Endodermal cell (in vitro differentiated cells): Measurements from ENCODE around the gene GABRB2. TPM values are rescaled to one million over a fixed set of nuclear protein-coding genes. Genes with fewer than 3 reads are reported as not detected.

ENCODE experiments used
- DNase-seq: peaks from one replicate; pipeline ENCODE4 v3.0.0-alpha.2; 2017
- H3K27ac ChIP-seq: 2 replicates; pipeline ENCODE4 v1.5.1; 2013; ENCODE audit warnings: mild to moderate bottlenecking, low read depth, low read length, moderate library complexity
- H3K27me3 ChIP-seq: 2 replicates; pipeline ENCODE4 v1.6.1; 2013; ENCODE audit warnings: mild to moderate bottlenecking, low read length, moderate library complexity; ENCODE audit not compliant: insufficient read depth, control insufficient read depth, poor library complexity, severe bottlenecking
- H3K36me3 ChIP-seq: 2 replicates; pipeline ENCODE4 v1.7.0; 2013; ENCODE audit warnings: mild to moderate bottlenecking, low read length, moderate library complexity; ENCODE audit not compliant: control insufficient read depth, insufficient read depth
- H3K4me1 ChIP-seq: one replicate; pipeline ENCODE4 v1.7.0; 2013; ENCODE audit warnings: low read length; ENCODE audit not compliant: control insufficient read depth, insufficient read depth
- H3K4me3 ChIP-seq: 2 replicates; pipeline ENCODE4 v1.5.1; 2013; ENCODE audit warnings: mild to moderate bottlenecking, low read length, moderate library complexity
- H3K9ac ChIP-seq: 2 replicates; pipeline ENCODE4 v1.6.1; 2013; ENCODE audit warnings: mild to moderate bottlenecking, low read length, moderate library complexity; ENCODE audit not compliant: poor library complexity, severe bottlenecking; ENCODE audit errors: extremely low read depth
- H3K9me3 ChIP-seq: 2 replicates; pipeline ENCODE4 v1.6.1; 2013; ENCODE audit warnings: mild to moderate bottlenecking, low read length, moderate library complexity; ENCODE audit not compliant: control insufficient read depth
- H3K27ac Mint-ChIP-seq: 2 replicates; pipeline ENCODE4 v1.8.0; 2020; ENCODE audit warnings: mixed read lengths
- H3K27me3 Mint-ChIP-seq: 2 replicates; pipeline ENCODE4 v1.8.0; 2021; ENCODE audit warnings: mild to moderate bottlenecking, mixed read lengths; ENCODE audit not compliant: insufficient read depth
- H3K36me3 Mint-ChIP-seq: 2 replicates; pipeline ENCODE4 v1.8.0; 2020; ENCODE audit warnings: low read depth, mixed read lengths
- H3K4me1 Mint-ChIP-seq: 2 replicates; pipeline ENCODE4 v1.8.0; 2020; ENCODE audit warnings: mixed read lengths
- H3K4me3 Mint-ChIP-seq: 2 replicates; pipeline ENCODE4 v1.8.0; 2020; ENCODE audit warnings: mild to moderate bottlenecking, moderate library complexity, mixed read lengths
- H3K9me3 Mint-ChIP-seq: 2 replicates; pipeline ENCODE4 v1.8.0; 2020; ENCODE audit warnings: mild to moderate bottlenecking, mixed read lengths
- CTCF ChIP-seq: fragments of 200-600 bp; sonication (generic); conservative IDR thresholded peaks from 2 replicates; pipeline ENCODE4 v1.5.0; 2021; ENCODE audit warnings: antibody characterized with exemption, mild to moderate bottlenecking
- WGBS, 2 experiments: methylation state at CpG; one replicate each; pipeline versions ENCODE4 v1.1.5 to v1.1.7; 2013; ENCODE audit warnings: missing lambda C conversion rate in 2 of 2, mixed read lengths in 1 of 2; ENCODE audit not compliant: insufficient coverage in 1 of 2, insufficient read length in 1 of 2; 5-methylcytosine and 5-hydroxymethylcytosine counted together
- total RNA-seq, 2 donors: library from RNA; stranded (reverse); fragmentation: NEBNext Ultra II Directional in 1 of 2; extraction: Animal tissue kit (Norgen Biotek cat#: 25700) in 1 of 2; gene quantifications; 2 replicates in 1 of 2; 3 replicates in 1 of 2; pipeline ENCODE4 v1.2.1, GENCODE V29; 2021

Gene GABRB2
- total RNA-seq, 2 donors from 2014 or later, result 0.77 to 2.5 TPM

- H3K27ac ChIP-seq, result no peak overlapping the region
- no peak overlapping the region for H3K9ac ChIP-seq
- H3K4me1 ChIP-seq, result no peaks in the 10 kb centered on the region
- DNase-seq, result no peak
- H3K27me3 ChIP-seq, result no peaks in the 10 kb centered on the region
- Mint-ChIP-seq H3K36me3 (no peaks in the 10 kb centered on the region), H3K27ac (no peak overlapping the region), H3K4me1 (no peaks in the 10 kb centered on the region), H3K27me3 (no peaks in the 10 kb centered on the region), H3K4me3 (no peak overlapping the region), H3K9me3 (peaks cover 3% of the 10 kb centered on the region)
- no peaks in the 10 kb centered on the region for H3K36me3 ChIP-seq
- H3K4me3 ChIP-seq, result no peak overlapping the region
- H3K9me3 ChIP-seq, result no peaks in the 10 kb centered on the region
- WGBS, 2 experiments, result 83 to 88% methylated on average over 2 of the region's 2 CpGs
- no peak for TF ChIP-seq CTCF
These were observed 188.1 kb downstream of the GABRB2 start for GRCh38 chr5:161358446-161358845.

GRCh38 chr5:161344234-161344633 is 202.3 kb downstream of the GABRB2 start:
- 91 to 100% methylated on average over 1 to 2 of the region's 2 CpGs for WGBS, 2 experiments
- Mint-ChIP-seq H3K4me3 (no peak overlapping the region), H3K27me3 (no peaks in the 10 kb centered on the region), H3K9me3 (no peaks in the 10 kb centered on the region), H3K36me3 (no peaks in the 10 kb centered on the region), H3K4me1 (peaks cover 6% of the 10 kb centered on the region), H3K27ac (no peak overlapping the region)
- no peak for TF ChIP-seq CTCF
- Histone ChIP-seq H3K9ac (no peak overlapping the region), H3K27ac (no peak overlapping the region), H3K4me1 (peaks cover 4% of the 10 kb centered on the region), H3K27me3 (no peaks in the 10 kb centered on the region), H3K4me3 (no peak overlapping the region), H3K36me3 (no peaks in the 10 kb centered on the region), H3K9me3 (no peaks in the 10 kb centered on the region)
- DNase-seq, result no peak

- H3K27ac ChIP-seq, result no peak overlapping the region
- Mint-ChIP-seq H3K4me1 (peaks cover 6% of the 10 kb centered on the region), H3K27ac (no peak overlapping the region), H3K27me3 (no peaks in the 10 kb centered on the region), H3K4me3 (no peak overlapping the region), H3K9me3 (no peaks in the 10 kb centered on the region), H3K36me3 (no peaks in the 10 kb centered on the region)
- no peaks in the 10 kb centered on the region for H3K36me3 ChIP-seq
- TF ChIP-seq CTCF, result no peak
- DNase-seq, result no peak
- no peaks in the 10 kb centered on the region for H3K9me3 ChIP-seq
- no peak overlapping the region for H3K4me3 ChIP-seq
- H3K9ac ChIP-seq, result no peak overlapping the region
- WGBS, 2 experiments, result 81 to 90% methylated on average over 5 of the region's 5 CpGs
- H3K4me1 ChIP-seq, result peaks cover 4% of the 10 kb centered on the region
- no peaks in the 10 kb centered on the region for H3K27me3 ChIP-seq
These were observed 203.6 kb downstream of the GABRB2 start for GRCh38 chr5:161342886-161343285.
